Measurements from ENCODE around the gene CEP85L.

The CEP85L gene

GRCh38 chr6:118577972-118578371, 73.4 kb downstream of the CEP85L start:
- no peak for DNase-seq (ENCODE audit: low spot score)

GRCh38 chr6:118574051-118574865, 77.1 kb downstream of the CEP85L start:
- no peak for DNase-seq (ENCODE audit: low spot score)

GRCh38 chr6:118571121-118571520, 80.3 kb downstream of the CEP85L start:
- DNase-seq (ENCODE audit: low spot score): no peak

GRCh38 chr6:118569498-118569897, 81.9 kb downstream of the CEP85L start:
- no peak for DNase-seq (ENCODE audit: low spot score)

- no peak for DNase-seq (ENCODE audit: low spot score)
Measured at GRCh38 chr6:118567974-118568373, 83.4 kb downstream of the CEP85L start.

- DNase-seq (ENCODE audit: low spot score): peak; percentile 67
Measured at GRCh38 chr6:118565311-118565960, 86.0 kb downstream of the CEP85L start.

- no peak for DNase-seq (ENCODE audit: low spot score)
Measured at GRCh38 chr6:118562959-118563358, 88.4 kb downstream of the CEP85L start.

- DNase-seq (ENCODE audit: low spot score): no peak
Measured at GRCh38 chr6:118562248-118562647, 89.1 kb downstream of the CEP85L start.

GRCh38 chr6:118559659-118560058, 91.7 kb downstream of the CEP85L start:
- peak; percentile 15 for DNase-seq (ENCODE audit: low spot score)

GRCh38 chr6:118558464-118559217, 92.8 kb downstream of the CEP85L start:
- DNase-seq (ENCODE audit: low spot score): peak; percentile 73

- DNase-seq (ENCODE audit: low spot score): no peak
Measured at GRCh38 chr6:118554698-118555097, 96.7 kb downstream of the CEP85L start.

GRCh38 chr6:118553132-118553531, 98.3 kb downstream of the CEP85L start:
- DNase-seq (ENCODE audit: low spot score): no peak

GRCh38 chr6:118551063-118552053, 100.0 kb downstream of the CEP85L start:
- DNase-seq (ENCODE audit: low spot score): peak; percentile 53

GRCh38 chr6:118548613-118549012, 102.8 kb downstream of the CEP85L start:
- no peak for DNase-seq (ENCODE audit: low spot score)

GRCh38 chr6:118548136-118548535, 103.3 kb downstream of the CEP85L start, which contains the start of gene PLN:
Gene PLN (plus strand): TSS chr6:118548296. CDS start chr6:118558922, 10,626 bp downstream.
- no peak for DNase-seq (ENCODE audit: low spot score)

- DNase-seq (ENCODE audit: low spot score): no peak
Measured at GRCh38 chr6:118546880-118547218, 104.5 kb downstream of the CEP85L start.

GRCh38 chr6:118546164-118546879, 105.1 kb downstream of the CEP85L start:
- peak; percentile 13 for DNase-seq (ENCODE audit: low spot score)

- no peak for DNase-seq (ENCODE audit: low spot score)
Measured at GRCh38 chr6:118544105-118544504, 107.3 kb downstream of the CEP85L start.

- no peak for DNase-seq (ENCODE audit: low spot score)
Measured at GRCh38 chr6:118542184-118542952, 109.0 kb downstream of the CEP85L start.

- no peak for DNase-seq (ENCODE audit: low spot score)
Measured at GRCh38 chr6:118537574-118537973, 113.8 kb downstream of the CEP85L start.
